GM19324 (cell line): Measurements from ENCODE around the gene TAS2R42.

Experiments
- ATAC-seq: cut with Tn5 transposase; IDR thresholded peaks from one replicate; pipeline ENCODE4 v1.9.1; 2021; ENCODE audit warnings: mild to moderate bottlenecking, moderate library complexity; ENCODE audit not compliant: unreplicated experiment, low FRiP score

TAS2R42 gene

DNA sequence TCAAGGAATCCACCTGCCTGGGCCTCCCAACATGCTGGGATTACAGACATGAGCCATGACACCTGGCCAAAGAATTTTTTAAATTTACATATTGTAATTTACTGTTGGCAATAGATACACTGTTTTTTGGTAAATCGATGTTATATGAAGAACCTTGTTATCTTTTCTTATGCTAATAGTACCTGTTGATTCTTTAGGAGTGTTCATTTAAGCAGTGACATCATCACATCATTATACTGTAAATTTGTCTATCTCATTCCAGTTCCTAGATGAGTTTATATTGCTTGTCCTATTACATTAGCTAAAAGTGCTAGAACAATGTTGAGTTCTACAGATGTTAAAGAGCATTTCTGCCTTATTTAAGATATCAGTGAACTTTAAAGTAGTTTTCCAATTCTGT lies 39.3 kb downstream of the TAS2R42 start:
- no peak for ATAC-seq

DNA sequence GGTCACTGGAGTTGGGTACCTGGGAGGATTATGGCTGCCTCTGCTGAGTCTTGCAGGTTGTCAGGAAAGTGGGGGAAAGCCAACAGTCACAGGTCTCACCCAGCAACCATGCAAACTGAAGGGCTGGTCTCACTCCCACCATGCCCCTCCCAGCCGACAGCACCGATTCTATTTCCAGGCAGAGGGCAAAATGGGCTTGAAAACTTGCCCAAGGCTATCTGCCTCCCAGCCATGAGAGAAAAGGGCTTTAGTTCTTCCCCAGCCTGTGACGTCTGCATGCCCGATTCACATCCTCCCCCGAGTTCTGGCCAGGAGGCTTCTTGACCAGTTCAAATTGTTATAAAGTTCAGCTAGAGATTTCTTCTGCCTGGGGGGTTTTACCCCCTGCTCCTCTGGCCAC lies 42.4 kb downstream of the TAS2R42 start:
- no peak for ATAC-seq

DNA sequence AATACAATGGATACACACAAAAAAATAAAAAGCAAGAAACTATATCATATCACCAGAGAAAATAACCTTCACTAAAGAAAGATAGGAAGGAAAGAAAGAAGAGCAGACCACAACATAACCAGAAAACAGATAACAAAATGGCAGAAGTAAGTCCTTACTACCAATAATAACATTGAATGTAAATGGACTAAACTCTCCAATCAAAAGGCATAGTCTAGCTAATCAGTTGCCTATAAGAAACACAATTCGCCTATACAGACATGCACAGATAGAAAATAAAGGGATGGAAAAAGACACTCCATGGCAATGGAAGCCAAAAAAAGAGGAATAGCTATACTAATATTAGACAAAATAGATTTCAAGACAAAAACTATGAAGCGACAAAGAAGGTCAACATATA lies 43.4 kb downstream of the TAS2R42 start:
- no peak for ATAC-seq

DNA sequence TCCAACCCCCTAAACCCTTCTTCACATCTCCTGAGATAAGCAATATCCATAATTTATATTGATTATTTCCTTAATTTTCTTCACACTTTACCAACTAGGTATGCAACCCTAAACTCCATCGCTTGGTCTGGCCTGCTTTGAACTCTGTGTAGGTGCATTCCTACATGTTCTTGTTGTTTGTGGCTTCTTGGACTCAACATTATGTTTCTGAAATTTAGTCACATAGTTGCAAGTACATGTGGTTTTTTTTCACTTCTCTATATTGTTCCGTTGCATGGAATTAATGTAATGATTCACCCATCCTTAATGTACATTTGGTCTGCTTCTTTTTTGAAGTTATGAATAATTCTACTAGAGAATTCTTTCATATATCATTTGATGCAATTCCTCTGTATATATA lies 50.7 kb downstream of the TAS2R42 start:
- no peak for ATAC-seq
